HG03095 (cell line): ENCODE data around the gene FTH1.

ENCODE experiments used
- ATAC-seq: cut with Tn5 transposase; IDR thresholded peaks from one replicate; pipeline ENCODE4 v1.9.1; 2021; ENCODE audit warnings: moderate library complexity; ENCODE audit not compliant: unreplicated experiment

Gene FTH1

GRCh38 chr11:61949169-61950034, 18.0 kb downstream of the FTH1 start:
- no peak for ATAC-seq

- no peak for ATAC-seq
Measured at GRCh38 chr11:61948505-61948904, 18.9 kb downstream of the FTH1 start.

GRCh38 chr11:61947486-61948210, 19.8 kb downstream of the FTH1 start:
- no peak for ATAC-seq

GRCh38 chr11:61946894-61947293, 20.5 kb downstream of the FTH1 start:
- ATAC-seq, result no peak

- ATAC-seq, result no peak
Measured at GRCh38 chr11:61945191-61945590, 22.2 kb downstream of the FTH1 start.

GRCh38 chr11:61940466-61940865, 27.0 kb downstream of the FTH1 start:
- ATAC-seq, result no peak

GRCh38 chr11:61935861-61936260, 31.6 kb downstream of the FTH1 start:
- ATAC-seq, result no peak

GRCh38 chr11:61930933-61931332, 36.5 kb downstream of the FTH1 start:
- no peak for ATAC-seq

- ATAC-seq, result no peak
Measured at GRCh38 chr11:61928606-61929005, 38.8 kb downstream of the FTH1 start.

GRCh38 chr11:61927501-61927900, 39.9 kb downstream of the FTH1 start:
- no peak for ATAC-seq

GRCh38 chr11:61926235-61926634, 41.2 kb downstream of the FTH1 start:
- ATAC-seq, result no peak

GRCh38 chr11:61925736-61926135, 41.7 kb downstream of the FTH1 start:
- no peak for ATAC-seq

GRCh38 chr11:61924064-61924455, 43.4 kb downstream of the FTH1 start:
- no peak for ATAC-seq

GRCh38 chr11:61923166-61924063, 44.0 kb downstream of the FTH1 start:
- ATAC-seq, result no peak

- ATAC-seq, result no peak
Measured at GRCh38 chr11:61922539-61922938, 44.9 kb downstream of the FTH1 start.

GRCh38 chr11:61921446-61921845, 46.0 kb downstream of the FTH1 start:
- ATAC-seq, result no peak

GRCh38 chr11:61919705-61920631, 47.5 kb downstream of the FTH1 start:
- ATAC-seq, result no peak

- ATAC-seq, result no peak
Measured at GRCh38 chr11:61918938-61919704, 48.3 kb downstream of the FTH1 start.

GRCh38 chr11:61918251-61918937, 49.0 kb downstream of the FTH1 start:
- ATAC-seq, result no peak
